OCI-LY3 (cell line): ENCODE data around the gene POFUT2.

Source experiments
- H2AFZ ChIP-seq: fragments of 200-600, 300-600 bp; shearing (Covaris generic); 2 replicates; pipeline ENCODE4 v1.6.0; 2014; ENCODE audit warnings: antibody characterized with exemption, low read depth, low read length
- H3K27ac ChIP-seq: fragments of 200-600, 300-600 bp; sonication (generic); 2 replicates; pipeline ENCODE4 v1.5.1; 2014; ENCODE audit warnings: mild to moderate bottlenecking, low read length, moderate library complexity, mixed read lengths
- H3K27me3 ChIP-seq: fragments of 200-600, 300-600 bp; sonication (generic); 2 replicates; pipeline ENCODE4 v1.6.1; 2014; ENCODE audit warnings: low read depth, low read length, mixed read lengths
- H3K36me3 ChIP-seq: fragments of 200-600, 300-600 bp; sonication (generic); replicated peaks from 2 replicates; pipeline ENCODE3; 2014; ENCODE audit warnings: low read depth, low read length, mixed read lengths
- H3K4me1 ChIP-seq: fragments of 300-600, 200-600 bp; sonication (generic); 2 replicates; pipeline ENCODE4 v1.6.1; 2014; ENCODE audit warnings: low read length, mixed read lengths
- H3K4me2 ChIP-seq: fragments of 200-600, 300-600 bp; sonication (generic); 2 replicates; pipeline ENCODE4 v1.6.1; 2014; ENCODE audit warnings: low read length, mixed read lengths
- H3K4me3 ChIP-seq: fragments of 300-600, 200-600 bp; sonication (generic); 2 replicates; pipeline ENCODE4 v1.5.1; 2014; ENCODE audit warnings: antibody characterized with exemption, mild to moderate bottlenecking, low read length, moderate library complexity
- H3K79me2 ChIP-seq: fragments of 300-600, 200-600 bp; shearing (Covaris generic); 2 replicates; pipeline ENCODE4 v1.6.1; 2014; ENCODE audit warnings: mild to moderate bottlenecking, low read length, mixed read lengths
- H3K9ac ChIP-seq: fragments of 300-600, 200-600 bp; shearing (Covaris generic); 2 replicates; pipeline ENCODE4 v1.6.0; 2014; ENCODE audit warnings: mild to moderate bottlenecking, low read length, moderate library complexity
- H3K9me3 ChIP-seq: fragments of 200-600, 300-600 bp; shearing (Covaris generic); 2 replicates; pipeline ENCODE4 v1.6.1; 2014; ENCODE audit warnings: low read length, mixed read lengths; ENCODE audit not compliant: insufficient read depth
- H4K20me1 ChIP-seq: fragments of 200-600, 300-600 bp; sonication (generic); 2 replicates; pipeline ENCODE4 v1.6.1; 2016; ENCODE audit warnings: low read length, mixed read lengths; ENCODE audit not compliant: insufficient read depth
- CTCF ChIP-seq: fragments of 200-600, 300-600 bp; sonication (generic); IDR thresholded peaks from 2 replicates; pipeline ENCODE4 v1.5.1; 2014; ENCODE audit warnings: antibody characterized with exemption, low read length, low read depth
- EZH2phosphoT487 ChIP-seq: fragments of 200-600 bp; shearing (Covaris generic); IDR thresholded peaks from 2 replicates; pipeline ENCODE4 v1.6.1; 2018; ENCODE audit warnings: antibody characterized with exemption, mixed run types, low read depth

The POFUT2 gene

GRCh38 chr21:45264146-45264911 lies 23.4 kb downstream of the POFUT2 start:
- H3K27ac ChIP-seq: no peak overlapping the region

GRCh38 chr21:45263534-45263933 lies 24.2 kb downstream of the POFUT2 start:
- no peak overlapping the region for H3K4me3 ChIP-seq

More at GRCh38 chr21:45264146-45264911, 23.4 kb downstream of the POFUT2 start:
- H3K4me2 ChIP-seq: no peak overlapping the region
- TF ChIP-seq EZH2phosphoT487: no peak
- no peak for TF ChIP-seq CTCF
- no peaks in the 10 kb centered on the region for H3K79me2 ChIP-seq
- no peaks in the 10 kb centered on the region for H3K9me3 ChIP-seq
- no peaks in the 10 kb centered on the region for H3K27me3 ChIP-seq
- no peak overlapping the region for H3K4me3 ChIP-seq
- H4K20me1 ChIP-seq: no peaks in the 10 kb centered on the region
- no peak overlapping the region for H2AFZ ChIP-seq
- no peaks in the 10 kb centered on the region for H3K4me1 ChIP-seq
- no peak overlapping the region for H3K9ac ChIP-seq
- H3K36me3 ChIP-seq: peaks cover 7% of the 10 kb centered on the region

GRCh38 chr21:45262616-45263015 lies 25.1 kb downstream of the POFUT2 start:
- Histone ChIP-seq H2AFZ (no peak overlapping the region), H3K27me3 (no peaks in the 10 kb centered on the region), H3K4me3 (no peak overlapping the region), H3K9ac (no peak overlapping the region), H3K4me2 (no peak overlapping the region), H3K4me1 (no peaks in the 10 kb centered on the region), H3K79me2 (no peaks in the 10 kb centered on the region), H3K27ac (no peak overlapping the region), H4K20me1 (no peaks in the 10 kb centered on the region), H3K36me3 (peaks cover 6% of the 10 kb centered on the region), H3K9me3 (no peaks in the 10 kb centered on the region)
- TF ChIP-seq CTCF (no peak), EZH2phosphoT487 (no peak)

More at GRCh38 chr21:45263534-45263933, 24.2 kb downstream of the POFUT2 start:
- H3K9ac ChIP-seq: no peak overlapping the region
- H3K4me2 ChIP-seq: no peak overlapping the region
- no peaks in the 10 kb centered on the region for H4K20me1 ChIP-seq
- no peak overlapping the region for H3K27ac ChIP-seq
- no peaks in the 10 kb centered on the region for H3K27me3 ChIP-seq
- H3K4me1 ChIP-seq: no peaks in the 10 kb centered on the region
- H2AFZ ChIP-seq: no peak overlapping the region
- H3K9me3 ChIP-seq: no peaks in the 10 kb centered on the region
- H3K79me2 ChIP-seq: no peaks in the 10 kb centered on the region
- TF ChIP-seq CTCF (no peak), EZH2phosphoT487 (no peak)
- peaks cover 7% of the 10 kb centered on the region for H3K36me3 ChIP-seq

GRCh38 chr21:45262041-45262581 lies 25.6 kb downstream of the POFUT2 start:
- Histone ChIP-seq H3K36me3 (peaks cover under 1% of the 10 kb centered on the region), H2AFZ (no peak overlapping the region), H3K9ac (no peak overlapping the region), H3K4me2 (no peak overlapping the region), H3K27me3 (no peaks in the 10 kb centered on the region), H3K4me1 (no peaks in the 10 kb centered on the region), H4K20me1 (no peaks in the 10 kb centered on the region), H3K9me3 (no peaks in the 10 kb centered on the region), H3K27ac (no peak overlapping the region), H3K4me3 (no peak overlapping the region), H3K79me2 (no peaks in the 10 kb centered on the region)
- TF ChIP-seq EZH2phosphoT487 (no peak), CTCF (no peak)
